SW480 (cell line): ENCODE data around the gene PTGES2.

Experiments used
- DNase-seq: peaks from one replicate; pipeline ENCODE4 v3.0.0-alpha.2; 2016; ENCODE audit warnings: low spot score

The PTGES2 gene

DNA sequence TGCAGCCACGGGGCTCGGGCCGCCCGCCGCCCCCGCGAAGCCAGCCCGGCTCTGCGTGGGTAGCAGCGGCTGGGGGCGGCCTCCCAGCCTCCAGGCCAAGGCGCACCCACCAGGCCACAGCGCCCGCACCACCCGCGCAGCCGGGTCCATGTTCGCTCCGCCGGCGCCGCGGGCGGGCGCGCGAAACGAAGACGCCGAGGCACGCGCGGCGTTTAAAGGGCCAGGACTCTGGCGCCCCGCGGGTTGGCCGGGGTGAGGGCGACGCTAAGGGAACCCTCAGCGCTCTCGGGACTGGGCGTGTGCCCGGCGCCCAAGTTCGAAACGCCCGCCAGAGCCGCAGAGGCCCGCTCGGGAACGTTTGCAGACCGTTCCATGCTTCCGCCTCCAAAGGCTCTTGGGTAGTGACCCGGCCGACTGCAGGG, at the start of gene PTGES2:
PTGES2 (minus strand) TSS at position 162 of the 422 bp plus-strand sequence; CDS start at position 150, 12 bp downstream.
- DNase-seq, result peak; percentile 80

DNA sequence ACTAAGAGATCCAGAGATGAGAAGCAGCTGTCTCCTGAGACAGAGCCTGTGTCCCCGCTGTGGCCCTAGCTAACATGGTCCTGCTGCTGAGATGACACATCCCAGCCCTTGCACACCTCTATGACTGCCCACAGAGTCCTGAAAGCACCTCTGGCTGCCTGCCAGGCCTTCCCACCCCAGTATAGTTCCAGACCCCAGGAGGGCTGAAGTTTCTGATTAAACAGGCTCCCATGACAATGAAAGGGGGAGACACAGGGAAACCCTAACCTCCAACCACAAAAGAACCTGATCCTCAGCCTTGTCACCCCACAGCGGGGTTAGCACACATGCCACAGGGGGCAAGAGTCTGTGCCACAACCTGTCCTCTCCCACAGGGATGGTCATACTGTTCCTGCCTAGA, 48.2 kb upstream of the PTGES2 start:
- no peak for DNase-seq

DNA sequence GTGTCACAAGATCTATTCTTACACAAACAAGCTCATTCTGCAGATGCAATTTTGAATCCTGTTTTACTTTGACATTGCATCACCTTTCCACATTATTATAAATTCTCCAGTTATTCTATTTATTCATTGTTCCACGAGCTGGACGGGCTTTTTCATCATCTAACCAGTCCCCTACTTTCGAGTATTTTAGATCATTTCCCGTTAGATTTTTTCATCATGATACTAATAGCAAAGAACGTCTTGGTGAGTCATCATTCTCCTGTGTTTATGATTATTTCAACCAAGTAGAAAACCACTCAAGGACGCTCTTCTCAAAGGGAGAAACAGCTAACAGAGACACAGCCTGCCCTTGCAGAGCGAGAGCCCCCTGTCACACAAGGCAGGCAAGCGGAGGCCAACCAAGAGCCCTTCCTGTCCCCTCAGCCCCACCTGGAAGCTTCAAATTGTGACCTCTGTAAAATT, 47.6 kb upstream of the PTGES2 start:
- DNase-seq, result no peak

DNA sequence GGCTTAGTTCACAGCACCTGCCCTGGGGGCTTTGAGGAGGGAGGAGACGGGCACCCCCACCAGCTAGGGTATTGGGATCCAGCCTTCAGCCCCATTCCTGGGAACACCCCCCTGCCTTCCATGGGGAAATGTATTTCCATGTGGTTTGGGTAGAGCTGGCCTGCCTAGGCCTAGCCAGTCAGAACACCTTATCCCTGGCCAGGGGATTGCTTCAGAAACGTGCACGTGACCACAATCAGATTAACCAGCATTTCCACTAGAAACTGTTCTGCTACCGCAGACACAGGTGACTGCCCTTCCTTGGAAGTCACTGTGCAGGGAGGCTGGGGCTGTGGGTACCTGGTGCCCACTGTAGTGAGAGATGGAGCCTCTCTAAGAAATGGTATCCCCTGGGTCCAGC, 46.5 kb upstream of the PTGES2 start:
- no peak for DNase-seq

DNA sequence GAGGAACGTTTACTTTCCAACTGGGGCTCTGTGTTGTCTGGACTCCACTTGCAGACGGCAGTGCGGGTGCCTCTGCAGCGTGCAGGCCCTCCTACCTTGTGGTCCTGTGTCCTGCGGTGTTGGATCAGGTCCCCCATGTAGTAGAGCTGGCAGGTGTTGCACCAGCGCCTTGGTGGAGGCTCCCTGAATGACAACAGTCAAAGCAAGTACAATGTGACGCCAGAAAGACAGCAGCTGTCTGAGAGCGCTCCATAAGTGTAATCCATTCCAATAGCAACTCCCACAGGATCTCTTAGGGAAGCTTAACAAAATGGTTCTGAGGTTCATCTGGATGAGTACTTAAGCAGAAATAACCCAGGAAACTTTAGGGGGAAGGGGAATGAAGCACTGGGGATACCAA, 42.4 kb upstream of the PTGES2 start:
- no peak for DNase-seq

DNA sequence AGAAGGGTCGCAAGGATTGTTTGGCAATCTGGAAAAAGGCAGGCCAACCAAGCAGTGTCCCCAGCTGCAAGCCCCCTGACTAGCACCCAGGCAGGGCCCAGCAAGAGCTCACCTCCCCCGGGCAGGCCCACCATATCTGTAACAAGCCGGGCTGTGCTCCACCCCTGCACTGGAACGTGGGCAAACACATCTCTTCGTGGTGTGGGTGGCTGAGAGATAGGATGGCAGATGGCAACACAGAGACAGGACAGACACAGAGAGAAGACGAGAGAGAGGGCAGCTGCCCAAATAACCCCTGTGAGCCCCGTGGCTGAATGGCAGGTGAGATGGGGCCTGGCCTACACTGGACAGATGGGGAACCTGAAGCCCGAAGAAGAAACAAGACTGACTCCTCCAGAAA, 42.0 kb upstream of the PTGES2 start:
- DNase-seq, result no peak

DNA sequence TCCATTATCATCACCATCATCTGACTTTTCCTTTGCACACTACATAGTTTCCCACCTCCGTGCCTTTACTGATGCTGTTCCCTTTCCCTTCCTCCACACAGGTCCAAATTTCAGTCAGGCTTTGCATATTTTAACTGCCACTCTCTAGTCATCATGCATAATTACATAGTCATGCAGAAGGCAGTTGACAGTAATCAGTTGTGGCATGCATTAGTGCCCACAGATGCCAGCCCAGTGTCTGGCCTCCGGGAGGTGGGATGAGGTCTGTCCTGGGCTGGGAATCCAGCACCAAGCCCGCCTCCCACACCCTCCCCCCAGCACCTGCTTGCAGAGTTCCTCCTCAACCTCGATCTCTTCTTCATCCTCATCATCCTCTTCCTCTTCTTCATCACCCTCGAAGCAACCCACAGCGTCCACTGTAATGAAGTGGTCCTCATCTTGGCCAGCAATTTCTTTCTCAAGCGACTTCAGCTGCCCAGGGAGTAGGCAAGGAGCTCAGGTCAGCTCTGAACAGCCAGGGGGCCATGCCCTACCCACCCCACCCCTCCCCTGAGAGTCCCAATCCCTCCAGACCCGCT, 41.3 kb upstream of the PTGES2 start:
- no peak for DNase-seq

DNA sequence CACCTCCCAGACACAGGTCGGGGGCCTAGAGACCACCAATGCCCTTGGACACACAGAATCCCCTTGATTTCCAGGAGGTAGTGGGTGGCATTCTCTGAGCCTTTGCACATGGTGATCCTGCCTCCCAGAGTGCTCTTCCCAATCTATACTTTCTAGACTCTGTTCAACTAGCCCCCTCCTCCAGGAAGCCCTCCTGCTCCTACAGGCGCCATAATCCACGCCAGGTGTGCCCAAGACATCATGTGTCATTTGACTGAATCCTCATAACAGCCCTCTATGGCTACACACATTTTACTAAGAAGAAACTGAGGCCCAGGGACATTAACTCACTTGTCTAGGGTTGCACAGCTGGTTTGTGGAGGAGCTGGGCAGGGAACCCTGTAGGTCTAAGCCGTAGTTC, 39.7 kb upstream of the PTGES2 start:
- DNase-seq, result no peak

DNA sequence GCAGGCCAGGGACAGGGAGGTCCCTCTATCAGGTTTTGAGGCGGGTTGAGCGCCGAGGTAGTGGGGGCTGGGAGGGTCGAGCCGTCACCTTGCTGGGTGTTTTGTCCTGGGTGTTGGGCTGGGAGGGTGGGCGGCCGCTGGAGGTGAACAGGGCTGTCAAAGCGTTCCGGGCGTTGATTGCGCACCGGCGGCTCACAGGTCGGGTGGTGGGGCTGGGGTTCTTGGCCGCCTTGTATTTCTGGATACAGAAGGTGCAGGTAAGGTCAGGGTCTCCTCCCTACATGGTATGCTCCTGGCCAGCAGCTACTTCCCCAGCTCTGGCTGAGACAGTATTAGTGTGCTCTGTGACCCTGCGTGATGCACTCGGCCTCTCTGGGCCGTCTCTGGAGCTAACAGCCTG, 38.6 kb upstream of the PTGES2 start:
- no peak for DNase-seq

DNA sequence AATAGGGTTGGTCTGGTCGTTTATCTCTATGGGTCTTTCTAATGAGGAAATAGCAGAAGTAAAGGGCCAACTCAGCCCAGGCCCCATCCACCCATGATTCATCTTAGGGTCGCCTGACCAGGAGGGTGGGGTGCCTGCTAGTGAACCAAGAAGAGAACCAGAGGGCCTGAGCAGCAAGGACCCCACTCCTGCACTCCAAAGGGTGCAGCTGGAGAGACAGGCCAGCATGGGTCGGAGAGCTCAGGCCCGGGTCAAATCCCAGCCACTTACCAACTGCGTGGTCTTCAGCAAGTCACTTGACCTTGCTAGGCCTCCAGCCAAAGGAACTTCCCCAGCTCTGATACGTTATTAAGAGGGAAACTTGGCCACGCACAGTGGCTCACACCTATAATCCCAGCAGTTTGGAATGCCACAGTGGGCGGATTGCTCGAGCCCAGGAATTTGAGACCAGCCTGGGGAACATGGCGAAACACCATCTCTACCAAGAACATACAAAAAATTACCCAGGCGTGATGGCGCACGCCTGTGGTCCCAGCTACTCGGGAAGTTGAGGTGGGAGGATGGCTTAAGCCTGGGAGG, 36.9 kb upstream of the PTGES2 start:
- DNase-seq, result no peak

DNA sequence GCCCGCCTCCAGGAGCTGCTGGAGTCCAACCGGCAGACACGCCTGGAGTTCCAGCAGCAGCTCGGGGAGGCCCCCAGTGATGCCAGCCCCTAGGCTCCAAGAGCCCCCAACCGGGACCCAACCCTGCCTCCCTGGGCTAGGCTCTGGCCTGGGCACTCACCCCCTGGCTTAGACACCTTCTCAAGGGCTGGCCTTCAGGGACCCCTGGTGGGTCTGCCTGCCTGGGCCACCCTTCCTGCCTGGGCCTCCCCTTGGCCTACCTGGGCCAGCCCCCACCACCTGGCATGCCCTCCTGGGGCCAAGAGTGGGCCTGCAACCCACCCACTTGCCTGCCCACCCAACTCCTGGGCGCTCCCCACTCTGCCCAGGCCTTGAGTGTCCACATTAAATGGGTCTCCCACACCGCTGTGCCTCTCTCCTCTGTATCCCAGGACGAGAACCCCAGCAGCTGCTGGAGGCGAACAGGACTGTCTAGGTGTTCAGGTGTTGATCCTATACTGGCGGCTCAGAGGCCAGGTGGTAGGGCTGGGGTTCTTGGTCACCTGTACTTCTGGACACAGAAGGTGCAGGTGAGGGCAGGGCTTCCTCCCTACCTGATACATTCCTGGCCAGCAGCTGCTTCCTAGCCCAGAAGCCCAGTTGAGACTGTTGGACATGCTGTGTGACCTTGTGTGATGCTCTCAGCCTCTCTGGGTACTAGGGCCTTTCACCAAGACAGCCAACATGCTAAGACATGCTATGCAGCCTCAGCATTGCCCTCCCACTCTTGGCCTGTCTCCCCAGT, 36.2 kb upstream of the PTGES2 start:
- no peak for DNase-seq

DNA sequence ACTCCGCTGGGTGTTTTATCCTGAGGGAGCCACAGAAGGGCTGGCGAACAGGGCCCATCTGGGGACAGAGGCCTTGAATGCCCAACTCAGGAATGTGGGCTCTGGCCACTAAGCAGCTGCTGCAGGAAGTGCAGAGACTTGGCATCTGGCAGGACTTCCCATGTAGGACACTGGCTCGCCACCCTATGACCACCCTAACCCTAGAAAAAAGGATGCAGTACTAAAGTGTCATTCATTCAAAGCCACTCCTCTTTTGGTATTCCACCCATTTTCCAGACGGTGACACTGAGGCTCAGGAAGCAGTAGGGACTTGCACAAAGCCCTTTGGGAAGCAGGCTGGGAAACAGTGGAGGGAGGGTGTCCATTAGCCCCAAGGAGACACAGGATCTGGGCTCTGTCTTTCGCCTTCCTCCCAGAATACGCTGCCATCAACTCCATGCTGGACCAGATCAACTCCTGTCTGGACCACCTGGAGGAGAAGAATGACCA, 35.5 kb upstream of the PTGES2 start:
- DNase-seq, result no peak

DNA sequence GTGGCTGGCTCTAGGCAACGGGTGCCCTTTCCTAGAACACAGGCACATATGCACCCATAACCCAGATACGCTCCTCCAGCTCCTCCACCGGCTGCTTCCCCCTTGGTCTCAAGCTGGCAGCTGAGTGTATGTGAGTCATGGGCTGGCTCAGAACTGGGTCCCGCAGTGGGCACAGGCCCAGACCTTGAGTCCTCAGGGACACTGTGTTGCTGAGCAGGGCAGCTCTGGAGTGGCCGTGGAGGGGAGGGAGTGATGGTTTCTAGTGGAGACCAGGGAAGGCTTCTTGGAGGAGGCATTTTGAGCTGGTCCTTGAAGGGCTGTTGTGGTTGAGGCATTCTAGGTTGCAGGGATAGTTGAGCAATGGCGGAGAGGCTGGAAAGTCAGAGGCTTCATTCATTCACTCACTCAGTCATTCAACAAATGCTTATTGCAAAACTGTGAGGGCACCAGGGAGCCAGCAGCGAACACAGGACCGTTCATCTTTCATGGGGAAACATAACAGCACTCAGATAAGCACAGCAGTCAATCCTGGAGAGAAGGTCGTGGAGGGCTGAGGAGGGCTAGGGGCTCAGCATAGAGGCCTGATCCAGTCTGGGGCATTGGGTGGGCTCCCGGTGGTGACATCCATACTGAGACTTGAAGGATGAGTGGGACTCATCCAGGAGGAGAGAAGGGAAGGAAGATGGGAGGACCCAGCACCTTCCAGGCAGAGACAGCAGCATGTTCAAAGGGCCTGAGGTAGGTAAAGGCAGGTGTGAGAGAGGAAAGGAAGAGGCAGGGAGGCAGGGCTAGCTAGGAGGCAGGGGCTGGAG, 34.9 kb upstream of the PTGES2 start:
- DNase-seq, result no peak

DNA sequence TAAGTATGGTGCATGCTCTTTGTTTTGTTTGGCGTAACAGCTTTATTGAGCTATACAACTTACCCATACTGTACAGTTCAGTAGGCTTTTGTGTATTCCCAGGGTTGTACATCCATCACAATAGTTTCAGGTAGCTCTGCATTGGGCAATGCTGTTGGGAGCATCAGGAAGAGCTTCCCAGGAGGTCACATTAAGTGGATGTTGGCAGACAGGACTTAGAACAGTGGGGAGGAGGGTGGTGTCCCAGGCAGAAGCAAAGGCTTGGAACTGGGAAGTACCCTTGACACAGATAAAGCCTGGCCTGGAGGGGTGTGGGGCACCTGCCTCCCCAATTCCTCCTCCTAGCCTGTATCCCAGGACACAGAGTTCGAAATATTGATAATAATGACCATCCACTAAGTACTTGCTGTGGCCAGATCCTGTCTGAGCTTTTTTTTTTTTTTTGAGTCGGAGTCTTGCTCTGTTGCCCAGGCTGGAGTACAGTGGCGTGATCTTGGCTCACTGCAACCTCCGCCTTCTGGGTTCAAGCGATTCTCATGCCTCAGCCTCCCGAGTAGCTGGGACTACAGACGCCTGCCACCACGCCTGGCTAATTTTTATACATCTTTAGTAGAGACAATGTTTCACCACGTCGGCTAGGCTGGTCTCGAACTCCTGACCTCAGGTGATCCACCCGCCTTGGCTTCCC, 33.8 kb upstream of the PTGES2 start:
- DNase-seq, result no peak

DNA sequence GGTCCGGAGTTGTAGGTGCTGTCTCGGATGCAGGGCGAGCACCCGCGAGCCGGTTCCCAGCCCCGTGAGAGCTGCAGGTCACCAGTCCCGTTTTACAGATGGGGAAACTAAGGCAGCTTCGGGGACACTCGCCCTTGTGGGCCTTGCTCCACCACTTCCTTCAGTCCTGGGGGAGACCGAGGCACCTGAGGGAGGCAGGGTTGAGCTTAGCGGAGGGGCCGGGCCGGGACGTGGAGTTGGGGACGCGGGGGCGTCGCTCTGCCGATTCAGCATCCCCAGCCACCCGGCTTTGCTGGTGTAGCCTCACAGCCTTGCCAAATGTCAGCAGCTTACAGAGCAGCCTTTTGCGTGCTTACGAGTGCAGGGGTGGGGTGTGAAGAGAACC, 33.1 kb upstream of the PTGES2 start:
- no peak for DNase-seq

DNA sequence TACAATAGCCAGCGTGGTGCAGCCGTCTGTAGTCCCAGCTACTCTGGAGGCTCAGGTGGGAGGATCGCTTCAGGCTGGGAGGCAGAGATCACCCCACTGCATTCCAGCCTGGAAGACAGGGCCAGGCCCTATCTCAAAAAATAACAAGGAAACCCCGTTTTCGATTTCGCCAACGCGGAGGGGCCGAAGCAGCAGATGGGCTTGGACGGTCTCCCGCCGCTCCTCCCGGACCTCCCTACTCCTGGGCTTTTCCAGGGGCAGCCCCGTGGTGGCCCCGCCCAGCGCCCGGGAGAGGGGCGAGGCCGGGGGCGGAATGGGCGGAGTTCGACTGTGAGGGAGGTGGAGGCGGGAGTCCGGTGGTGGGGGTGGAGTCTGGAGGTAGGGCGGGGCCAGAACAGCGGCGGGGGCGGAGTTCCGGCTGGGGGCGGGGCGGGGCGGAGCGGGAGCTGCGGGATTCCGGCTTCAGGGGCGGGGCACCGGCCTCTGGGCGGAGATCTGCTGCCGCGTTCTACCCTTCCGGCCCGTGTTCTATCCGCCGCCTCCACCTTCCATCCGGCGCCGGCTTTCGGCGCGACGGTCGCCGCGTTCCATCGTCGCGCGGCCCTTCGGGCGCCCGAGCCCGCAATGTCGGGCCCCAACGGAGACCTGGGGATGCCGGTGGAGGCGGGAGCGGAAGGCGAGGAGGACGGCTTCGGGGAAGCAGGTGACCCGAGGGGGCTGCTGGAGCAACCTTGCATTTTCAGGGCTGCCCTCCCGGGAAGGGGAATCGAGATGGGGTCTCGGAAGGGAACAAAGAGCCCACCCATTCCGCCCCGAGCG, 32.5 kb upstream of the PTGES2 start, which contains the start of gene BBLN:
BBLN (plus strand) TSS at position 482 of the 819 bp plus-strand sequence; CDS start at position 625, 143 bp downstream.
- DNase-seq, result peak; percentile 87

DNA sequence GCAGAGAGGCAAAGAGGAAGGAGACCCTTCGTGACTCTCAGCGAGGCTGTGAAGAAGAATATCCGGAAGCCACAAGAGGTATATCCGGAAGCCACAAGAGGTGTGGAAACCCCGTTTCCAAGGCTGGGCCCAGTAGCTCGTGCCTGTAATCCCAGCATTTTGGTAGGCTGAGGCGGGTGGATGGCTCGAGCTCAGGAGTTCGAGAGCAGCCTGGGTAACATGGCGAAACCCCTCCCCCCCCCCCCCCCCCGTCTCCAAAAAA, 31.9 kb upstream of the PTGES2 start:
- peak; percentile 58 for DNase-seq

DNA sequence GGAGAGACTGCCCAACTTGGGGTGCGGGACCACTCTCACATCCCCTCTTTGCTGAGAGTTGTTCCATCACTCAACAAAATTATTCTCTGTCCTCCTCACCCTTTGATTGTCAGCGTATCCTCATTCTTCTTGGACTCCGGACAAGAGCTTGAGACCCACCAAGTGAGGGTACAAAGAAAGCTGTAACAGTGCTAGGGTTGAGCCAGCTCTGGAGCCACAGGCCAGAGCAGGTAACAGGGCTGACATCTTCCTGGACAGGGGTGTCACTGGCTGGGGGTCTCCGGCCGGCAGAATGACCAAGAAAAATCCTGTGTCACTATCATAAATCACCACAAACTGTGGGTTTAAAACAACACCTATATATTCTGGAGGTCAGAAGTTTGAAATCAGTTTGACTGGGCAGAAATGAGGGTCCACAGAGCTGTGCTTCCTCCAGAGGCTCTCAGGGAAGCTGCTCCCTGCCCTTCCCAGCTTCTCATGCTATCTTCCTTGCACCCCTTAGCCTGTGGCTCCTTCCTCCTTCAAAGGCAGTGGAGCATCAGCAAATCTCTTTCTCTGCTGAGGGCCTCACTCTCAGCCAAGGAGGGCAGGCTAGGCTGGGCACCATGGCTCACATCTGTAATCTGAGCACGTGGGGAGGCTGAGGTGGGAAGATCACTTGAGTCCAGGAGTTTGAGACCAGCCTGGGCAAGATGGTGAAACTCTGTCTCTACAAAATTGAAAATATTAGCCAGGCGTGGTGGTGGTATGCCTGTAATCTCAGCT, 28.4 kb upstream of the PTGES2 start:
- DNase-seq, result no peak

DNA sequence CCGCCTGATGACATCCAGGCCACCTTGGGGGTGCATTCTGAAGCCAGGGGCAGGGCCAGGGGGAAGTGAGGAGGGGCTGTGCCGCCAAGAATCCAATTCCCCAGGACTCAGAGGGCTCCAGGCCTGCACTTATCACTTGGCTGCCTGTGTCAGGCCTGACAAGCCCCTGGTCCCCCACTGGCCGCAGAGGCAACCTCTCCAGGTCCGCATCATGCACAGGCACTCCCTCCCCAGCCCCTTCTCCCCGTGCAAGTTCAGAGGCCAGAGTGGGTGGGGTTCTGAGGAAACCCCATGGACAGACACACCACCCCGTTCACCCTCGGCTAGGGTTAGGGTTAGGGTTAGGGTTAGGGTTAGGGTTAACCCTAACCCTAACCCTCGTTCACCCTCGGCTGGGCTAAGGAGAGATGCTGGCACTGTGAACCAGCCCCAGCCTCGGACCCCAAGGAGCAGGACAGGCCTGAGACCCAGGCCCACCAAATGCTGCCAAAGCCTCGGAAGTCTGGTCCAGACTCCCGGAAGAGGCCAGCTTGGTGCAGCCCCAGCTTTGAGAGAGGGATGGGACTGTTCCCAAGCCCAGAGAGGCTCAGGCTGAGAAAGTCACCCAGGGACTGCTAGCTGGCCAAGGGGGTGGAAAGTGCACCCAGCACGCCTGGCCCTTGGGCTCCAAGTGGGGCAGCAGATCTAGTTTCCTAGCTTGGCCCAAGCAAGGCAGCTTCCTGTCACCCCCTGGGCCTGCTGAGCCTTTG, 26.6 kb upstream of the PTGES2 start:
- DNase-seq, result no peak
